ENCODE data around the gene AKR1A1.

AKR1A1 gene

DNA sequence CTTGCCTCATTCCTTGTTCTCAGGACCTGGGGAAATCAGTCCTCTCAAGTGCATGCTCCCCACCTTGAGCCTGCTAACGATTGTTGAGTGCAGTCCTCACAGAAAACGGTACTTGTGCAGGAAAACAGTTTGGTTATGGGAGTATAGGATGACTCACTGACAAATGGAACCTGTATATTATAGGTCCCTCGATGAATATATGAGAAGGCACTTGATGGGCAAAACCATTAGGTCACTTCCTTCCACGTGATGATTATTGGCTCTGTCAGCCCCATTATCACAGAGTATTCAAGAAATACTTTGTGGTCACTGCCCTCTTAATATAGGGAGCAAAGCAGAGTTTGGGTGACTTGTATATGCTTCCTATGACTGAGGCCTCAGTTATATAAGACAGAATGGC is 67.0 kb downstream of the AKR1A1 start:
- no peak for TF ChIP-seq JUND (IDR thresholded peaks at IDR 0.05; ENCODE audit: low read depth)
- in situ Hi-C loops (cut with HindIII; ENCODE audit: low pct_unique_long_range_greater_than_20kb, low sequenced_read_pairs), result no loop called here
- no peak for DNase-seq (ENCODE audit: low read depth in 1 of 2, low spot score in 1 of 2)

DNA sequence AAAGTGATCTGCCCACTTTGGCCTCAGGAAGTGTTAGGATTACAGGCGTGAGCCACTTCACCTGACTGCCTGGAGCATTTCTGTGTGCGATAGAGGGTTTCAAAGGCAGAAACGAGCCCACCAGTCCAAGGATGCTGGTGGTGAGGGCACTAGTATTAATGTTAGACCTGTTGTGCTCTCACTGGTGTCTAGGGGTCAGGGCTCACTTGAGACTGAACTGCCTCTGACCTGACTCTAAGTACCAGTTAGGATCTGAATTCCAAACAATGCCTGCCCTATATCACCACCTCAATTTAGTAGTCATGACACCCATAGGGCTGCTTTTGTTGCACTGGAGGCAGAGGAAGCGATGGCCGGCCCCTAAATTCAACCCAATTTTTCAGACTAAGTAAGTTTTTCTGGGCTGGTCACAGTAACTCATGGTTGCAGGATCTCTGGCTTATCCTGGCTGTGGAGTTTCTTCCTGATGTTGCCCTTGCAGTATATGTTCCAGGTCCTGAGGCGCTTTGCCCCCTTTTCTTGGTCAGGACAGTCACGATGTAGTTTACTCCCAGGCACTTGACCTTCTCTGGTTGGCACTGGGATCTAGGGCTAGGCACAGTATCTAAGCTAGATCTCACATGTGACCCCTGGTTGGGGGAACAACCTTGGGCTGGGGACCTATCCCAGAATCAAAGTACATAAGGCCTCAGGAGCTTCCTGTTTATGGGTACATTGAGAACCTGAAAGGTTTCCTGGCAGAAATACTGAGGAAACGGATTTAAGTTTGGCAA is 68.7 kb downstream of the AKR1A1 start:
- no peak for TF ChIP-seq JUND (IDR thresholded peaks at IDR 0.05; ENCODE audit: low read depth)
- no peak for DNase-seq (ENCODE audit: low read depth in 1 of 2, low spot score in 1 of 2)
- in situ Hi-C loops (cut with HindIII; ENCODE audit: low pct_unique_long_range_greater_than_20kb, low sequenced_read_pairs), result no loop called here

Measured in T47D (cell line).